GM12864 (cell line): ENCODE results near the gene DMRTC2.

Source experiments
- DNase-seq: peaks from one replicate; pipeline ENCODE4 v3.0.0-alpha.2; 2011; ENCODE audit warnings: low read depth
- H3K4me3 ChIP-seq: 2 replicates; pipeline ENCODE4 v1.5.1; 2011; ENCODE audit warnings: mild to moderate bottlenecking, low read depth, low read length, control low read depth
- TF ChIP-seq, protein P1 (sequence below): IDR thresholded peaks from 2 replicates; pipeline ENCODE4 v1.5.1; 2011; ENCODE audit warnings: low read depth, mild to moderate bottlenecking, moderate library complexity, low read length, control low read depth, inconsistent platforms; ENCODE audit errors: missing control alignments

Gene DMRTC2

GRCh38 chr19:41815301-41815700, 29.5 kb upstream of the DMRTC2 start:
- DNase-seq: no peak
- no peak overlapping the region for H3K4me3 ChIP-seq
- TF ChIP-seq, protein P1, sequence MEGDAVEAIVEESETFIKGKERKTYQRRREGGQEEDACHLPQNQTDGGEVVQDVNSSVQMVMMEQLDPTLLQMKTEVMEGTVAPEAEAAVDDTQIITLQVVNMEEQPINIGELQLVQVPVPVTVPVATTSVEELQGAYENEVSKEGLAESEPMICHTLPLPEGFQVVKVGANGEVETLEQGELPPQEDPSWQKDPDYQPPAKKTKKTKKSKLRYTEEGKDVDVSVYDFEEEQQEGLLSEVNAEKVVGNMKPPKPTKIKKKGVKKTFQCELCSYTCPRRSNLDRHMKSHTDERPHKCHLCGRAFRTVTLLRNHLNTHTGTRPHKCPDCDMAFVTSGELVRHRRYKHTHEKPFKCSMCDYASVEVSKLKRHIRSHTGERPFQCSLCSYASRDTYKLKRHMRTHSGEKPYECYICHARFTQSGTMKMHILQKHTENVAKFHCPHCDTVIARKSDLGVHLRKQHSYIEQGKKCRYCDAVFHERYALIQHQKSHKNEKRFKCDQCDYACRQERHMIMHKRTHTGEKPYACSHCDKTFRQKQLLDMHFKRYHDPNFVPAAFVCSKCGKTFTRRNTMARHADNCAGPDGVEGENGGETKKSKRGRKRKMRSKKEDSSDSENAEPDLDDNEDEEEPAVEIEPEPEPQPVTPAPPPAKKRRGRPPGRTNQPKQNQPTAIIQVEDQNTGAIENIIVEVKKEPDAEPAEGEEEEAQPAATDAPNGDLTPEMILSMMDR: no peak

DNA sequence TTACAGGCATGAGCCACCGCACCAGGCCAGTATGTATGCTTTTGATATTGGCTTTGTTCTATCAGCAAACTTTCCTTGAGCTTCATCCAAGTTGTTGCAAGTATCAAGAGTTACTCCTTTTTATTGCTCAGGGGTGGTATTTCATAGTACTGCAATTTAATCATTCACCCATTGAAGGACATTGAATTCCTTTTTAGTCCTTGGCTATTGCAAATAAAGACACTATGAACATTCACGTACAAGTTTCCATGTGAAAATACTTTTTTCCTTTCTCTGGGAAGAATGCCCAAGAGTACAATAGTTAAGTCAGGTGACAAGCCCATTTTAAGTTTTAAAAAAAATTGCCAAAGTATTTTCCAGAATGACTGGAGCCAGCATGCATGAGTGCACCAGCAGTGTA, 28.1 kb upstream of the DMRTC2 start:
- H3K4me3 ChIP-seq: no peak overlapping the region
- no peak for DNase-seq
- TF ChIP-seq, protein P1: no peak

DNA sequence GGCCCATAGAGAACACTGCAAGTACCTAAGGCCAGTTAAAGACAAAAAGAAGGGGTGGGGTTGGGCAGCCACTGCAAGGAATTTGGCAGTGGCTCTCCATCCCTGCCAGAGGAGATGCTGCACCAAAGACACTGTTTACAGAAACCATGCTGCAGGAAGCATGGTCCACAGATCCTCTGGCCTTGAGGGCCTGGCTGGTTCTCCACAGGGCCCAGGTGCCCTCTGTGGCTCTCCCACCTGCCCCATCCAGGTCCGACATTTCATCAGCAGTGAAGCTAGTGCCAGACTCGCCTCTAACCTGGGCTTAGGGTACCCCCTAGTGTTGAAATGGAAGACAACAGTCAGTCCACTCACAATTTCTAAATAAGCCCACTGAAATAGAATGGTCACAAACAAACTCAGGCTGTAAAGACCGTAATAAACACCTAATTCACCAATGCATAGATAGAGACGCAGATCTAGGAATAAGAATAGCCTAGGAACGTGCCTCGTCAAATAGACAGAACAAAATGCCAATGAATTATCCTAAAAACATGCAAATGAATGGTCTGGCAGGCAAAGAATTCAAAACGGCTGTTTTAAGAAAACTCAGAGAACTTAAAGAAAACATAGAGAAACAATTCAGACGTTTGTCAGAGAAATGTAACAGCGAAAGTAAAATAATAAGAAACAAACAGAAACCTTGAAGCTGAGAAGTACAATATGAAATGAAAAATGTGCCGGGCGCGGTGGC, 23.7 kb upstream of the DMRTC2 start:
- DNase-seq: no peak
- TF ChIP-seq, protein P1: peak; percentile 78
- no peak overlapping the region for H3K4me3 ChIP-seq

DNA sequence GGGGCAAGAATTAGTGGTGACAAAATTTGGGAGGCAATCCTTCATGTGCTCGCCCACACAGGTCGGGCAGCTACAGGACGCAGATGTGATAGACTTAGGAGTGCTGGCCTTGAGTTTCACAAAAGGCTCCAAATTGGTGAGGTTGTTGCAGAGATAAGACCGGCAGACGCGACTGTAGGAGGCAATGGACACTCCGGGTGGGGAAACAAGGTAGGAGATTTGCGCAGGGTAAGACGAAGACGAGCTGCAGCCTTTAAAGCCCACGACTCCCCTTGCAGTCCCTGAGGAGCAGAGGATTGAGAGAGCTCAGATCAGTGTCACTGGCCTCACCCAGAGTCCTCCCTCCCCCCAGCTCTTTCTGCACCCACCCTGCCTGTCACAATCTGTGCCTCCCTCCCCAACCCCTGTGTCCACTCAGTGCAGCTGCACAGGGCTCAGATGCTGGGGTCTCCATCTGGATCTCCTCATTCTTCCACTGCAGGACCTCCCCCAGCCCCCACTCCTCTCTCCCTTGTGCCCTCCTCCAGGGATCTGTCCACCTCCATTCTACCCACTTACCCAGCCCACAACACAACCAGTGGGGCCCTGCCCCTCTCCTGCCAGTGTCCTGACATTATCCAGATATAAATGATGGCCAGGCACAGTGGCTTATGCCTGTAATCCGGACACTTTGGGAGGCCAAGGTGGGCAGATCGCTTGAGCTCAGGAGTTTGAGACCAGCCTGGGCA, 6.7 kb upstream of the DMRTC2 start:
- TF ChIP-seq, protein P1: no peak
- no peak for DNase-seq

DNA sequence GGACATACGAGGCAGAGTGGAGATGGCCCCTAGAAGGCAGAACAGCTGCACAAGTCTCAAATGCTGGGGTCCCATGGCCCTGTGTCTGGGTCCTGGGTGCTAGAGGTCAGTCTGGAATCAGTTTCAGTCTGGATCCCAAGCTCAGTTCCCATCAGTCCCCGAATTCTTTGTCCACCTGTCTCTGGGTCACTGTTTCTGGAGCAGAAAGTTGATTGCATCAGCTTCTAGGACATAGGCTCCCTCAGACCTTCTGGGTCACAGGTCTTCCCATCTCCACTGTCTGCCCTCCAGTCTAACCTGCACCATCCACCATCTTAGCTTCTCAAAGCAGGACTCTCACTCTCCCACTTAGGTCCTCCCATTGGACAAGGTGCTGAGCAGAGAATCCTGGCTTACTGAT, 5.6 kb upstream of the DMRTC2 start:
- TF ChIP-seq, protein P1: no peak
- DNase-seq: no peak
- no peak overlapping the region for H3K4me3 ChIP-seq

More for the DNA sequence above, 6.7 kb upstream of the DMRTC2 start:
- no peak overlapping the region for H3K4me3 ChIP-seq

GRCh38 chr19:41843371-41843770, 1.5 kb upstream of the DMRTC2 start:
- TF ChIP-seq, protein P1: no peak

More at GRCh38 chr19:41843371-41843770, 1.5 kb upstream of the DMRTC2 start:
- no peak overlapping the region for H3K4me3 ChIP-seq
- no peak for DNase-seq
